ENCODE data around the gene CDC37L1.
A peak's percentile ranks its signal among the peaks of the same experiment; 100 is the strongest.

The CDC37L1 gene

GRCh38 chr9:4669890-4670289, 9.5 kb upstream of the CDC37L1 start:
- no peak for DNase-seq (ENCODE audit: low spot score)

- DNase-seq (ENCODE audit: low spot score) = no peak
Measured at GRCh38 chr9:4670591-4670990, 8.8 kb upstream of the CDC37L1 start.

GRCh38 chr9:4671737-4672136, 7.6 kb upstream of the CDC37L1 start:
- DNase-seq (ENCODE audit: low spot score) = no peak

- no peak for DNase-seq (ENCODE audit: low spot score)
Measured at GRCh38 chr9:4674783-4675182, 4.6 kb upstream of the CDC37L1 start.

DNA sequence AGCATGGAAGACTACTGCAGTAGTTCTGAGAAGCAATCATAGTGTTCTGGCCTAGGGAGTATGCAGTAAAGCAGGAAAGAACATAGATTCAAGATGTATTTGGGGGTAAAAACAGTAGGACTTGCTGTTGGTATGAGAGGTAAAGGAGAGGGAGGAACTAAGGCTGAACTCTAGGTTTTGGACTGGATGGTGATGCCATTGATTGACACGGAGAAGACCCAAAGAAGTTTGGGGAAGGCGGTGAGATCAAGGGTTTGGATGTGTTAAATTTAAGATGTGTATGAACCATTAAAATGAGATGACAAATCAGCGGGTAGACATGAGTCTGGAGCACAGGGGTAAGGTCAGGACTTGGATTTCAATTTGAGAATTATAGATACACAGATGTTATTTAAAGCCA, 2.0 kb upstream of the CDC37L1 start:
- DNase-seq (ENCODE audit: low spot score) = no peak

- peak; percentile 69 for DNase-seq (ENCODE audit: low spot score)
Measured at GRCh38 chr9:4678679-4679267, 596 bp upstream of the CDC37L1 start.

DNA sequence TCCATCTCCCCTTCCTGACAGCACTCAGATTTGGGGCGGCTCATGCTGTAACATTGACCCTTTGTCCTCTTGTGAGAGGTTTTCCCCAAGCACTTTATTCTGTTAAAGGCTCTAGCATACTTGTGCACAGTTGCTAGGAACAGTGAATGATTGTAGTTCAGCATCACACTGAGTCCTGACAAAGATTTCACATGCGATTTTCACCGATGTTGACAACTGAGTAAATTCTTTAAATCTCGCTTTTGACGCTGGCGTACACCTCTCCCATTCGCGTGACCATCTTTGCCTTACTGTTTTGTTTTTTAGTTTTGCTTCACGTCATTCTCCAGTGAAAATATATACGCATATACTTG, 780 bp downstream of the CDC37L1 start:
- DNase-seq (ENCODE audit: low spot score) = no peak

GRCh38 chr9:4680750-4681149, 1.4 kb downstream of the CDC37L1 start:
- DNase-seq (ENCODE audit: low spot score) = no peak

GRCh38 chr9:4684820-4685219, 5.5 kb downstream of the CDC37L1 start:
- DNase-seq (ENCODE audit: low spot score) = no peak

DNA sequence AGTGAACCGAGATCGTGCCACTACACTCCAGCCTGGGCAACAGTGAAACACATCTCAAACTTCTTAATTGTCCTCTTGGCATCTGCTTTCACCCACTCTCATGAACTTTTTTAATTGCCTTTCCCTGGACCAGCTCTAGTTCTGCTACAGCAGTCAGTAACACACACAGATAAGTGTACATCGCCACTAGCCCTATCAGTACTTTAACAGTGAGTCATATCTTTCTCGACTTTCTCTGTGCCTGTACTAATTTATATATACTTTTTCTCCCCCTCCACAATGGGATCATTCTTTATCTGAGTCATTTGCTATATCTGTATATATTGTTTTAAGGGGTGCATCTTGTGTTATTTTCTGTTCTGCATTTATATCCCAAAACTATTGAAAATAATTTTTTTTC, 6.7 kb downstream of the CDC37L1 start:
- no peak for DNase-seq (ENCODE audit: low spot score)

- DNase-seq (ENCODE audit: low spot score) = no peak
Measured at GRCh38 chr9:4686584-4686983, 7.2 kb downstream of the CDC37L1 start.

GRCh38 chr9:4689021-4689420, 9.7 kb downstream of the CDC37L1 start:
- no peak for DNase-seq (ENCODE audit: low spot score)

DNA sequence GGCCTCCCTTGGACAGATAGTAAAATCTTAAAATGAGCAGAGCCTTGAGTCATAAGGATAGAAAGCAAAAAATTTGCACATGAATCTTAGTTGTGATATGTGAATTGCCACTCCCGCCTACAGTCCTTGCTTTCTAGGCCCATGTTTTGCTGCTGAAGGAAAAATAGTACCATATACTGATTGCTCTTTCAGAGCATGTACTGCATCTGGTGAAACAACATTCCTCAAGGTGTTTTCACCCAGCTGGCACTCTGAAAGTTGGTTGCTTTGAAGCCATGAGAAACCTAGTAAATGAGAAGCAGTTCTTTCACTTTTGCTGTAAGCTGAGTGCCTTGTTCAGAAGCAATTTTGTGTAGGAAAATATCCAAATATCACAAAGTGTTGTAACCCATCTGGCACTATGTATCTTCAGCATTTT, 10.3 kb downstream of the CDC37L1 start:
- no peak for DNase-seq (ENCODE audit: low spot score)

DNA sequence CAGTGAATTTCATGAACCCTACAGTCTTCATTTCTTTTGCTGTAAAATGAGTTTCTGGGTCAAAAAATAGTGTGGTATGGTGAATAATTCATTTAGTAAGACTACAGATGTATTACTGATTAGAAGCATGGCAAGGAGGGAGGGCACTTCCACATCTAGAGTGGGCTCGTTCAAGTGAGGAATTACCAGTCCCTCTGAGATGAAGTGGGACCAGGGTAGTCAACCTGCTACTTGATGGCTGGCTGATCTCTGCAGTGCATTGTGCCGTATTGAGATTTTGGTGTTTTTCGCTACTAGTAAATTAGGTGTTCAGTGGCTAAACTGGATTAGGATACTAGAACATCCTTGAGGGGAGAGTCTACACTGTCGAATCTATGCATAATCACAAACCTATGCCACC, 10.8 kb downstream of the CDC37L1 start:
- DNase-seq (ENCODE audit: low spot score) = no peak

DNA sequence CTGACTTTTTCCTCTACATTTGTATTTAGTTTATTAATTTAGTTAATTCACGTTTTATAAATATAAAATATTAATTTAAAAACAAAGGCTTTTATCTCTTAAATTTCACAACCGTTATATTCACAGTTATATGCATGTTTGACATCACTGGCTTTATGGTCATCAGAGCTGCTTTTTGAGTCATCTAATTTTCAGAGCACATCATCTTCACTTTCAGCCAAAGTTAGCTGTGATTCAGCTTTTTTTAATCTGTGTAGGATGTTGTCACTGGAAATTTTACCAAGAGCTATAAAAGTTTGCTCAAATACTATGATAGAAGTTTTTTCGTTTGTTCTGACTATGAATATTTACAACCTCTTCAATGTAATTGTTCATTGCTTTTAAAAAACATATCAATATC, 12.4 kb downstream of the CDC37L1 start:
- DNase-seq (ENCODE audit: low spot score) = no peak

GRCh38 chr9:4700091-4700490, 20.7 kb downstream of the CDC37L1 start:
- DNase-seq (ENCODE audit: low spot score) = no peak

- no peak for DNase-seq (ENCODE audit: low spot score)
Measured at GRCh38 chr9:4700932-4701331, 21.6 kb downstream of the CDC37L1 start.

- DNase-seq (ENCODE audit: low spot score) = no peak
Measured at GRCh38 chr9:4701526-4701925, 22.2 kb downstream of the CDC37L1 start.

DNA sequence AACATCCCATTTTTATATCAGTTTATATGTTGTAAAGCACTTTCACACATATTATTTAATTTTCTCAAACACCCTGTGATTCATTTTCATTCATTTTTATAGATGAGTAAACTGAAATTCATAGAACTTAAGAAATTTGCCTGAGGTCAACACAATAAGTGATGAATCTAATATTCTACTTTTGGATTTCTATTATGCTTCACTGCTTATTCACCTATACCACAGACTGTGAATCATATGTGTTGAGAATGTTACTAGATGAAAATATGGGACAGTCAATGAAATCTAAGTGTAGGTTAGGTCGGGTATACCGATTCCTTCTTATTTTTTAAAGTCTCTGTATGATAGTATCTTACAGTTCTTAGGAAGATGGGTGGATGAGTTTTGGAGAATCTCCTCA, 24.8 kb downstream of the CDC37L1 start:
- DNase-seq (ENCODE audit: low spot score) = no peak

- DNase-seq (ENCODE audit: low spot score) = no peak
Measured at GRCh38 chr9:4706021-4706420, 26.7 kb downstream of the CDC37L1 start.

DNA sequence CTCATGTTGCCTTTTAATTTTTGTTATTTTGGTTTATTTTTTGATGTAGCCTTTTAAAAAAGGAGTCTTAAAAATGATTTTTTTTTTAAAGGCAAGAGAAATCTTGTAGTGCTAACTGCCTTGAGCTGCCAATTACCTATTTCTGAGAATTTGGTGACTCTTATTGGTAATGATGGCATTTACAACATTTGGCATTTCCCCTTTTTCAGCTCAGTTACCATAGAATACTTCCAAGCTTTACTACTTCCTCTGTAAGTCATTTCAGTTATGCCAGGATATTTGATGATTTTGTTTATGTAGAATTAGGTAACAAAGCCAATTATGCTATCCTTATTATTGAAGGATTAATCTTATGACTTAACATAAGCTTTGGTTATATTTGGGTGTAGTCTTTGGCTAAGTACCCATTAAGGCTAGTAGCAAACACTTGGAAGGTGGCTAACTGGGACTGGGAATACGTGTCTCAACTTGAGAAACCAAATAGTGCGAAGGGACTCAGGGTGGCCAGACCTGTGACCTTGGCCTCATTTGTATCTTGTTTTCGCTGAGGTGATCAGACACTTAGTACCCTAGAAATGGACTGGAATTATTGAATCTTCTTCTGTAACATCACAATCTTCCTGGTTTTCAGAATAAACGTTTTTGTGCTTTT, 27.7 kb downstream of the CDC37L1 start:
- no peak for DNase-seq (ENCODE audit: low spot score)

- DNase-seq (ENCODE audit: low spot score) = no peak
Measured at GRCh38 chr9:4709380-4709779, 30.0 kb downstream of the CDC37L1 start.

- DNase-seq (ENCODE audit: low spot score) = no peak
Measured at GRCh38 chr9:4713849-4714248, 34.5 kb downstream of the CDC37L1 start.

- no peak for DNase-seq (ENCODE audit: low spot score)
Measured at GRCh38 chr9:4714266-4715016, 35.1 kb downstream of the CDC37L1 start.
